GM12878 (cell line): Measurements from ENCODE around the gene ZNF365. TPM values are rescaled to one million over a fixed set of nuclear protein-coding genes. Genes with fewer than 3 reads are reported as not detected.

ENCODE experiments used
- ATAC-seq: fragments of 200-7000 bp; cut with Tn5 transposase; 3 replicates; pipeline ENCODE4 v1.9.1; 2020; ENCODE audit warnings: mild to moderate bottlenecking, moderate library complexity
- BruUV-seq: library from RNA; stranded (reverse); fragments of 400-500 nt; replicated peaks from 2 replicates; lab custom pipeline; 2021; lab: Mats Ljungman, UMichigan
- CTCF ChIA-PET: fragments of 300-600 bp; sonication (Branson Sonifier 250); formaldehyde crosslinking; extraction: SDS; loops from one replicate; lab custom pipeline; 2021; ENCODE audit warnings: inconsistent platforms; lab: Yijun Ruan, JAX
- POLR2A ChIA-PET: fragments of 350-600 bp; formaldehyde crosslinking; extraction: SDS; loops from one replicate; lab custom pipeline; 2021; ENCODE audit warnings: inconsistent platforms; lab: Charles Lee
- RAD21 ChIA-PET: fragments of 300-600 bp; sonication (Branson Sonifier 250); formaldehyde crosslinking; loops from one replicate; lab custom pipeline; 2023; ENCODE audit warnings: antibody characterized with exemption; ENCODE audit not compliant: unreplicated experiment; lab: Charles Lee
- SMC1A ChIA-PET: fragments of 300-600 bp; sonication (Branson Sonifier 250); formaldehyde crosslinking; loops from one replicate; lab custom pipeline; 2023; ENCODE audit not compliant: unreplicated experiment, uncharacterized antibody; lab: Charles Lee
- DNase-seq: peaks from one replicate; pipeline ENCODE4 v3.0.0-alpha.2; 2011; ENCODE audit warnings: low read depth, low spot score
- FAIRE-seq: peaks from 3 replicates; lab custom pipeline; 2011; peaks lifted over from hg19 to GRCh38; lab: Jason Lieb, UNC
- H2AFZ ChIP-seq: 2 replicates; pipeline ENCODE4 v1.6.0; 2011; ENCODE audit warnings: low read depth, low read length, control low read depth; ENCODE audit not compliant: control insufficient read depth
- H3K27ac ChIP-seq: 2 replicates; pipeline ENCODE4 v1.5.1; 2011; ENCODE audit warnings: control low read depth; ENCODE audit not compliant: control insufficient read depth, insufficient read depth
- H3K27me3 ChIP-seq, 2 experiments: replicated peaks in 1 of 2; 2 replicates each; pipeline versions ENCODE4 v1.6.0 to v1.6.1; 2011; ENCODE audit warnings: low read length in 1 of 2; ENCODE audit not compliant: control insufficient read depth in 2 of 2, insufficient read depth in 2 of 2
- H3K36me3 ChIP-seq, 2 experiments: 2 replicates each; pipeline ENCODE4 v1.5.1; 2011; ENCODE audit warnings: low read length in 1 of 2; ENCODE audit not compliant: control insufficient read depth in 2 of 2, insufficient read depth in 2 of 2
- H3K4me1 ChIP-seq: 2 replicates; pipeline ENCODE4 v1.6.1; 2011; ENCODE audit warnings: mild to moderate bottlenecking, low read length, moderate library complexity, mixed read lengths; ENCODE audit not compliant: control insufficient read depth, insufficient read depth
- H3K4me2 ChIP-seq: 2 replicates; pipeline ENCODE4 v1.6.0; 2011; ENCODE audit warnings: control low read depth; ENCODE audit not compliant: control insufficient read depth, insufficient read depth
- H3K4me3 ChIP-seq: fragments of 200-600 bp; sonication (generic); 2 replicates; pipeline ENCODE4 v1.5.1; 2016
- H3K79me2 ChIP-seq: 2 replicates; pipeline ENCODE4 v1.6.0; 2011; ENCODE audit warnings: low read length; ENCODE audit not compliant: control insufficient read depth, insufficient read depth
- H3K9ac ChIP-seq: 2 replicates; pipeline ENCODE4 v1.8.0; 2011; ENCODE audit warnings: low read length, control low read depth, mixed read lengths; ENCODE audit not compliant: control insufficient read depth, insufficient read depth
- H3K9me3 ChIP-seq: replicated peaks from 3 replicates; pipeline ENCODE4 v1.5.1; 2011; ENCODE audit warnings: mild to moderate bottlenecking, low read length; ENCODE audit not compliant: control insufficient read depth, insufficient read depth
- H4K20me1 ChIP-seq: 2 replicates; pipeline ENCODE4 v1.6.0; 2011; ENCODE audit not compliant: control insufficient read depth, insufficient read depth
- ATF3 ChIP-seq: IDR thresholded peaks from 2 replicates; pipeline ENCODE4 v1.6.1; 2011; ENCODE audit warnings: low read depth, mild to moderate bottlenecking, low read length, moderate library complexity, borderline replicate concordance; ENCODE audit errors: extremely low read depth
- EP300 ChIP-seq, 2 experiments: fragments of 150-350 bp in 1 of 2; IDR thresholded peaks; 2 replicates each; pipeline ENCODE4 v1.6.1; 2011 to 2012; ENCODE audit warnings: low read depth in 2 of 2, low read length in 2 of 2, borderline replicate concordance in 1 of 2, improper control_type of control experiment in 1 of 2, inconsistent platforms in 1 of 2; ENCODE audit not compliant: control insufficient read depth in 1 of 2
- FOXM1 ChIP-seq: IDR thresholded peaks from 2 replicates; pipeline ENCODE4 v1.6.1; 2012; ENCODE audit warnings: low read depth, mild to moderate bottlenecking, inconsistent platforms, low read length, moderate library complexity
- JUNB ChIP-seq: IDR thresholded peaks from 2 replicates; pipeline ENCODE4 v1.6.1; 2016; ENCODE audit warnings: antibody characterized with exemption, mild to moderate bottlenecking
- NFIC ChIP-seq: IDR thresholded peaks from 2 replicates; pipeline ENCODE4 v1.6.1; 2012; ENCODE audit warnings: low read depth, mild to moderate bottlenecking, inconsistent platforms, low read length, moderate library complexity
- SUZ12 ChIP-seq: fragments of 200-600 bp; sonication (generic); IDR thresholded peaks from one replicate; pipeline ENCODE4 v1.6.1; 2018; ENCODE audit warnings: antibody characterized with exemption, mild to moderate bottlenecking; ENCODE audit not compliant: unreplicated experiment
- WGBS: methylation state at CpG from one replicate; pipeline ENCODE4 v1.1.6; 2016; ENCODE audit warnings: low lambda C conversion rate; ENCODE audit not compliant: insufficient replicate concordance, insufficient coverage; ENCODE audit errors: missing lambda C conversion rate; 5-methylcytosine and 5-hydroxymethylcytosine counted together
- in situ Hi-C: fragments of 300-500 bp; cut with MboI; formaldehyde crosslinking; loops from 9 replicates; pipeline ENCODE4 v1.14.3; 2018; ENCODE audit warnings: mixed read lengths
- intact Hi-C: fragments of 100-400 bp; cut with micrococcal nuclease; formaldehyde crosslinking; loops from one replicate; pipeline ENCODE4 v1.14.2; 2022; ENCODE audit not compliant: unreplicated experiment
- polyA plus RNA-seq, 11 experiments: library from polyadenylated mRNA; depleted of rRNA in 4 of 11; unstranded in 6 of 11; stranded (reverse) in 5 of 11; fragments of >200 nt; fragmentation: Nextera tagmentation in 4 of 11; fragmentation: Illumina TruSeq in 1 of 11; extraction: Ambion mirVana in 4 of 11; extraction: Trizol in 1 of 11; gene quantifications; 1 replicate in 1 of 11; 2 replicates in 10 of 11; pipeline versions ENCODE4 v1.2.1 to v1.2.3, GENCODE V29; 2011 to 2016; ENCODE audit warnings: inconsistent platforms in 2 of 11, missing spikeins in 2 of 11, low read depth in 1 of 11
- total RNA-seq, 4 experiments: library from RNA; depleted of rRNA in 3 of 4; stranded (reverse); fragments of >200 nt in 3 of 4; fragmentation: Illumina TruSeq in 1 of 4; extraction: Trizol in 1 of 4; gene quantifications; 2 replicates each; pipeline versions ENCODE4 v1.2.1 to v1.2.3, GENCODE V29; 2013 to 2021
- TF ChIP-seq, protein P1 (sequence below): IDR thresholded peaks from 2 replicates; pipeline ENCODE4 v1.6.1; 2011; ENCODE audit warnings: low read depth, low read length, improper control_type of control experiment, borderline replicate concordance
- TF ChIP-seq, protein P2 (sequence below): fragments of 450-650 bp; IDR thresholded peaks from 2 replicates; pipeline ENCODE4 v1.6.1; 2017; ENCODE audit warnings: borderline replicate concordance

The ZNF365 gene
- total and polyA plus RNA-seq, 10 of the 15 experiments (the other 5 are each of a cell fraction or from before 2014, with no cell fraction given) = 0.08 TPM; not detected in 9

DNA sequence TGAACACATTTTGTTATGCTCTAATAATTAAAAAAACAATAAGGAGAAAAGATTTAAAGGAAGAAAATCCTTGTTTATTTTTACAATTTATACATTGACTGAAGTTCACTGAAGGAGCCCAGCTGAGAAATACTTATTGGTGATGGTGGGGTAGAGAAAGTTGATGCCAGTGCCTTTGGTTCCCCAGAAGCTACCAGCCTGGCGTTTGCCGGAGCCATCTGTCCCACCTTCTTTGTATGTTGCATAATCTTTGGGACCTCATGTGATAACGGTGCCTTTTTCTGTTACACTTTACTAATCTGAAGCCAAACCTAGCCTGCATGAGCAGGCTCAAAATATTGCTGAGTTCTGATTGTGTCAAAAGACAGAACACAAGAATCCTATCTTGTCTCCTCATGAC, 22.7 kb downstream of the ZNF365 start:
- DNase-seq (no peak), FAIRE-seq (no peak), ATAC-seq (no peak)
- H3K79me2 ChIP-seq = no peaks in the 10 kb centered on the region
- ChIA-PET CTCF (no interaction called here), RAD21 (no interaction called here), POLR2A (no interaction called here), SMC1A (no interaction called here)
- H3K4me1 ChIP-seq = no peaks in the 10 kb centered on the region
- H3K27me3 ChIP-seq = no peaks in the 10 kb centered on the region; a peak in 2 of 4 replicates
- H2AFZ ChIP-seq = no peak overlapping the region
- no peak overlapping the region for H3K4me3 ChIP-seq
- H3K4me2 ChIP-seq = no peak overlapping the region
- no peak overlapping the region for H3K9ac ChIP-seq
- no TSS peak for BruUV-seq
- in situ Hi-C loops = no loop called here
- no peaks in the 10 kb centered on the region for H4K20me1 ChIP-seq
- intact Hi-C loops = no loop called here
- TF ChIP-seq EP300 (IDR thresholded peaks at IDR 0.05; ENCODE audit: borderline replicate concordance in 1 of 2, control insufficient read depth in 1 of 2, low read depth in 2 of 2, low read length in 2 of 2) = no peak
- no peak for TF ChIP-seq SUZ12
- no peak for TF ChIP-seq FOXM1
- TF ChIP-seq NFIC = no peak
- no peak for TF ChIP-seq JUNB
- TF ChIP-seq ATF3 = no peak
- TF ChIP-seq, protein P1, sequence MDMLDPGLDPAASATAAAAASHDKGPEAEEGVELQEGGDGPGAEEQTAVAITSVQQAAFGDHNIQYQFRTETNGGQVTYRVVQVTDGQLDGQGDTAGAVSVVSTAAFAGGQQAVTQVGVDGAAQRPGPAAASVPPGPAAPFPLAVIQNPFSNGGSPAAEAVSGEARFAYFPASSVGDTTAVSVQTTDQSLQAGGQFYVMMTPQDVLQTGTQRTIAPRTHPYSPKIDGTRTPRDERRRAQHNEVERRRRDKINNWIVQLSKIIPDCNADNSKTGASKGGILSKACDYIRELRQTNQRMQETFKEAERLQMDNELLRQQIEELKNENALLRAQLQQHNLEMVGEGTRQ = no peak
- TF ChIP-seq, protein P2, sequence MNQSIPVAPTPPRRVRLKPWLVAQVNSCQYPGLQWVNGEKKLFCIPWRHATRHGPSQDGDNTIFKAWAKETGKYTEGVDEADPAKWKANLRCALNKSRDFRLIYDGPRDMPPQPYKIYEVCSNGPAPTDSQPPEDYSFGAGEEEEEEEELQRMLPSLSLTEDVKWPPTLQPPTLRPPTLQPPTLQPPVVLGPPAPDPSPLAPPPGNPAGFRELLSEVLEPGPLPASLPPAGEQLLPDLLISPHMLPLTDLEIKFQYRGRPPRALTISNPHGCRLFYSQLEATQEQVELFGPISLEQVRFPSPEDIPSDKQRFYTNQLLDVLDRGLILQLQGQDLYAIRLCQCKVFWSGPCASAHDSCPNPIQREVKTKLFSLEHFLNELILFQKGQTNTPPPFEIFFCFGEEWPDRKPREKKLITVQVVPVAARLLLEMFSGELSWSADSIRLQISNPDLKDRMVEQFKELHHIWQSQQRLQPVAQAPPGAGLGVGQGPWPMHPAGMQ = no peak
- no peak overlapping the region for H3K27ac ChIP-seq
- WGBS = 43% methylated on average over 3 of the region's 3 CpGs
- no peaks in the 10 kb centered on the region for H3K9me3 ChIP-seq
- no peaks in the 10 kb centered on the region for H3K36me3 ChIP-seq
